Liver (tissue), 9 donors: Measurements from ENCODE around the gene CRAMP1. TPM values are rescaled to one million over a fixed set of nuclear protein-coding genes. Genes with fewer than 3 reads are reported as not detected.

ENCODE experiments used
- DNase-seq: peaks from one replicate; pipeline ENCODE4 v3.0.0-alpha.2; 2017; ENCODE audit warnings: low spot score
- H3K27ac ChIP-seq, 2 donors: one replicate each; pipeline ENCODE4 v1.7.0; 2013; ENCODE audit warnings: inconsistent platforms in 2 of 2, low read length in 2 of 2, control low read depth in 1 of 2, low read depth in 1 of 2, mild to moderate bottlenecking in 1 of 2
- H3K27me3 ChIP-seq, 4 donors: one replicate each; pipeline versions ENCODE4 v1.6.1 to v1.7.0; 2013; ENCODE audit warnings: low read length in 3 of 4, inconsistent platforms in 1 of 4, mild to moderate bottlenecking in 1 of 4, moderate library complexity in 1 of 4; ENCODE audit not compliant: control insufficient read depth in 4 of 4, insufficient read depth in 4 of 4
- H3K36me3 ChIP-seq, 4 donors: one replicate each; pipeline versions ENCODE4 v1.6.1 to v1.7.0; 2013; ENCODE audit warnings: low read length in 3 of 4, mild to moderate bottlenecking in 3 of 4, low read depth in 1 of 4, moderate library complexity in 1 of 4; ENCODE audit not compliant: control insufficient read depth in 4 of 4, insufficient read depth in 3 of 4
- H3K4me1 ChIP-seq, 4 donors: one replicate each; pipeline versions ENCODE4 v1.6.1 to v1.7.0; 2013; ENCODE audit warnings: low read length in 3 of 4, mild to moderate bottlenecking in 3 of 4, moderate library complexity in 1 of 4; ENCODE audit not compliant: control insufficient read depth in 4 of 4, insufficient read depth in 4 of 4
- H3K4me3 ChIP-seq, 3 donors: one replicate each; pipeline versions ENCODE4 v1.6.1 to v1.7.0; 2013; ENCODE audit warnings: low read length in 3 of 3, control low read depth in 1 of 3, low read depth in 1 of 3, mild to moderate bottlenecking in 1 of 3
- H3K9ac ChIP-seq, 2 donors: one replicate each; pipeline ENCODE4 v1.7.0; 2013; ENCODE audit warnings: low read length in 2 of 2, mild to moderate bottlenecking in 2 of 2, moderate library complexity in 2 of 2, control low read depth in 1 of 2, low read depth in 1 of 2
- H3K9me3 ChIP-seq, 4 donors: one replicate each; pipeline versions ENCODE4 v1.6.1 to v1.7.0; 2013; ENCODE audit warnings: low read length in 3 of 4; ENCODE audit not compliant: control insufficient read depth in 4 of 4
- ATF3 ChIP-seq: IDR thresholded peaks from 2 replicates; pipeline ENCODE4 v1.6.1; 2016; ENCODE audit warnings: antibody characterized with exemption
- CTCF ChIP-seq: fragments of 150-350 bp; IDR thresholded peaks from 2 replicates; pipeline ENCODE4 v1.5.1; 2017; ENCODE audit warnings: improper control_type of control experiment, low read depth, low read length; ENCODE audit not compliant: missing input control
- EGR1 ChIP-seq, 2 donors: IDR thresholded peaks; 2 replicates each; pipeline ENCODE4 v1.6.1; 2016 to 2018; ENCODE audit warnings: antibody characterized with exemption in 2 of 2, low read depth in 2 of 2
- FOXA1 ChIP-seq: IDR thresholded peaks from 2 replicates; pipeline ENCODE4 v1.6.1; 2016; ENCODE audit warnings: antibody characterized with exemption
- FOXA2 ChIP-seq: IDR thresholded peaks from 2 replicates; pipeline ENCODE4 v1.6.1; 2016; ENCODE audit warnings: antibody characterized with exemption
- GABPA ChIP-seq, 2 donors: IDR thresholded peaks in 1 of 2; conservative IDR thresholded peaks in 1 of 2; 2 replicates each; pipeline ENCODE4 v1.6.1; 2016; ENCODE audit warnings: antibody characterized with exemption in 2 of 2, mild to moderate bottlenecking in 1 of 2, moderate library complexity in 1 of 2
- HNF4A ChIP-seq, 2 donors: conservative IDR thresholded peaks; 2 replicates each; pipeline ENCODE4 v1.6.1; 2016; ENCODE audit warnings: antibody characterized with exemption in 2 of 2, mild to moderate bottlenecking in 2 of 2
- JUND ChIP-seq, 2 donors: IDR thresholded peaks; 2 replicates each; pipeline ENCODE4 v1.6.1; 2016; ENCODE audit warnings: antibody characterized with exemption in 2 of 2
- MAX ChIP-seq: IDR thresholded peaks from 2 replicates; pipeline ENCODE4 v1.6.1; 2016; ENCODE audit warnings: antibody characterized with exemption
- NR2F2 ChIP-seq: IDR thresholded peaks from 2 replicates; pipeline ENCODE4 v1.6.1; 2016; ENCODE audit warnings: antibody characterized with exemption
- RAD21 ChIP-seq, 2 donors: IDR thresholded peaks; 2 replicates each; pipeline ENCODE4 v1.6.1; 2016; ENCODE audit warnings: antibody characterized with exemption in 2 of 2, mild to moderate bottlenecking in 2 of 2
- REST ChIP-seq: IDR thresholded peaks from 2 replicates; pipeline ENCODE4 v1.6.1; 2016; ENCODE audit warnings: antibody characterized with exemption, mild to moderate bottlenecking
- RXRA ChIP-seq, 2 donors: IDR thresholded peaks; 2 replicates each; pipeline ENCODE4 v1.6.1; 2017 to 2018; ENCODE audit warnings: antibody characterized with exemption in 2 of 2, mild to moderate bottlenecking in 1 of 2
- SP1 ChIP-seq: IDR thresholded peaks from 2 replicates; pipeline ENCODE4 v1.6.1; 2018; ENCODE audit warnings: antibody characterized with exemption, mild to moderate bottlenecking
- TAF1 ChIP-seq: conservative IDR thresholded peaks from 2 replicates; pipeline ENCODE4 v1.6.1; 2016; ENCODE audit warnings: antibody characterized with exemption, mild to moderate bottlenecking
- YY1 ChIP-seq: IDR thresholded peaks from 2 replicates; pipeline ENCODE4 v1.6.1; 2016; ENCODE audit warnings: antibody characterized with exemption, mild to moderate bottlenecking
- ZBTB33 ChIP-seq: IDR thresholded peaks from 2 replicates; pipeline ENCODE4 v1.6.1; 2016; ENCODE audit warnings: antibody characterized with exemption
- WGBS: extraction: QIAGEN DNeasy Blood & Tissue Kit; methylation state at CpG from one replicate; pipeline ENCODE4 v1.1.7; 2013; 5-methylcytosine and 5-hydroxymethylcytosine counted together
- polyA plus RNA-seq, 2 donors: library from polyadenylated mRNA; stranded (reverse) in 1 of 2; unstranded in 1 of 2; fragments of 200-250 nt in 1 of 2; fragments of >200 nt in 1 of 2; fragmentation: Nextera tagmentation in 1 of 2; extraction: Ambion mirVana in 1 of 2; gene quantifications; one replicate each; pipeline versions ENCODE4 v1.2.1 to v1.2.3, GENCODE V29; 2013 to 2015
- total RNA-seq, 2 donors: library from RNA; depleted of rRNA; stranded (reverse); fragments of >200 nt; gene quantifications; one replicate each; pipeline ENCODE4 v1.2.3, GENCODE V29; 2014
- donor health status: healthy.
- donor health status: healthy.
- donor health status: healthy.
- donor health status: healthy.
- donor health status: healthy.

CRAMP1 gene
- total and polyA plus RNA-seq, 4 donors: 1.1 to 6.4 (median 4.2) TPM

- Histone ChIP-seq H3K4me1 (no peaks in the 10 kb centered on the region), H3K27me3 (no peaks in the 10 kb centered on the region), H3K36me3 (peaks cover 0 to 7% (median 0%) of the 10 kb centered on the region in 4 donors), H3K27ac (no peak overlapping the region), H3K4me3 (no peak overlapping the region), H3K9me3 (no peaks in the 10 kb centered on the region), H3K9ac (no peak overlapping the region)
- DNase-seq: no peak
- no peak for TF ChIP-seq GABPA (IDR thresholded peaks at IDR 0.05 in 1 of 2, conservative IDR thresholded peaks at IDR 0.05 in 1 of 2)
- TF ChIP-seq REST: no peak
- TF ChIP-seq RAD21 (IDR thresholded peaks at IDR 0.05): no peak
- no peak for TF ChIP-seq MAX
- TF ChIP-seq FOXA2: no peak
- no peak for TF ChIP-seq EGR1 (IDR thresholded peaks at IDR 0.05; ENCODE audit: low read depth in 2 of 2)
- no peak for TF ChIP-seq ATF3
- no peak for TF ChIP-seq ZBTB33
- TF ChIP-seq CTCF: no peak
- no peak for TF ChIP-seq TAF1
- TF ChIP-seq FOXA1: no peak
- no peak for TF ChIP-seq NR2F2
- no peak for TF ChIP-seq RXRA (IDR thresholded peaks at IDR 0.05)
- TF ChIP-seq YY1: no peak
Measured at GRCh38 chr16:1575578-1575977, 36.6 kb upstream of the CRAMP1 start.

GRCh38 chr16:1579214-1579613, 32.9 kb upstream of the CRAMP1 start:
- DNase-seq: no peak
- no peak overlapping the region for H3K9ac ChIP-seq
- no peaks in the 10 kb centered on the region for H3K27me3 ChIP-seq
- H3K4me1 ChIP-seq: no peaks in the 10 kb centered on the region
- no peaks in the 10 kb centered on the region for H3K9me3 ChIP-seq
- H3K4me3 ChIP-seq: no peak overlapping the region
- peaks cover 0 to 12% (median 3%) of the 10 kb centered on the region in 4 donors for H3K36me3 ChIP-seq
- 91% methylated on average over 5 of the region's 5 CpGs for WGBS
- H3K27ac ChIP-seq: no peak overlapping the region
- TF ChIP-seq EGR1 (IDR thresholded peaks at IDR 0.05; ENCODE audit: low read depth in 2 of 2) (no peak), TAF1 (no peak), ZBTB33 (no peak), MAX (no peak), GABPA (IDR thresholded peaks at IDR 0.05 in 1 of 2, conservative IDR thresholded peaks at IDR 0.05 in 1 of 2) (no peak), REST (no peak), YY1 (no peak), SP1 (no peak), RAD21 (IDR thresholded peaks at IDR 0.05) (no peak), FOXA1 (no peak), NR2F2 (no peak), ATF3 (no peak), RXRA (IDR thresholded peaks at IDR 0.05) (no peak), JUND (IDR thresholded peaks at IDR 0.05) (no peak), HNF4A (conservative IDR thresholded peaks at IDR 0.05) (no peak)
